ENCODE data around the gene ACVR1B. TPM values are rescaled to one million over a fixed set of nuclear protein-coding genes. Genes with fewer than 3 reads are reported as not detected.

ACVR1B gene
- total RNA-seq, 3 donors from 2014 or later (not counting 1 experiment from before 2014, with no cell fraction given): 5.9 to 9.6 (median 6.6) TPM

DNA sequence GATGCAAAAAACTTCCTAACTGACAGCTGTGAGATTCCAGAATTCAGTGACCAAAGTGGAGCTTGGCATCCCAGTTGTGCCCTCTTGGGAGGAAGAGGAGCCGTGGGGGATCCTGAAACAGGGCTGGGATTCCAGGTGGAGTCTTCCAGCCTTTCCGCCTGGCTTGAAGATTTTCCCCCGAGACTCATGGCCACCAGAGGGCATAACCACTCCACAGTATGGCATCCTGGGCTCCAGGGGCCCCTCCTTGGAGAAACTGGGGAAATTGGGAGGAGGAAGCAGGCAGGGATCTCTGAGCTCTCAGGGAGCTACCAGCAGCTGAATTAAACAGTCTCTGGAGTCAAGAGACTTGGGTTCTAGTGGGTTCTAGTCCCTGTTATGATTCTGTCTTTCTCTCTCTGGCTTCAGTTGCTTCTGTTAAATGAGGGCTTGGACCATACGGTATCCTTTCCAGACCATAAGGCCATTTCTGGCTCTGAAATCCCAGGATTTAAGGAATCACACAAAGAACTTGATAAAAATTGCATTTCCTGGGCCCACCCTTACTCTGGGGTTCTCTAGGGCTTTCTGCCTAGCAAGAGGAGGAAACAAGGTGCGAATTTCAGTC is 52.6 kb downstream of the ACVR1B start:
- H3K27ac Mint-ChIP-seq: no peak overlapping the region

DNA sequence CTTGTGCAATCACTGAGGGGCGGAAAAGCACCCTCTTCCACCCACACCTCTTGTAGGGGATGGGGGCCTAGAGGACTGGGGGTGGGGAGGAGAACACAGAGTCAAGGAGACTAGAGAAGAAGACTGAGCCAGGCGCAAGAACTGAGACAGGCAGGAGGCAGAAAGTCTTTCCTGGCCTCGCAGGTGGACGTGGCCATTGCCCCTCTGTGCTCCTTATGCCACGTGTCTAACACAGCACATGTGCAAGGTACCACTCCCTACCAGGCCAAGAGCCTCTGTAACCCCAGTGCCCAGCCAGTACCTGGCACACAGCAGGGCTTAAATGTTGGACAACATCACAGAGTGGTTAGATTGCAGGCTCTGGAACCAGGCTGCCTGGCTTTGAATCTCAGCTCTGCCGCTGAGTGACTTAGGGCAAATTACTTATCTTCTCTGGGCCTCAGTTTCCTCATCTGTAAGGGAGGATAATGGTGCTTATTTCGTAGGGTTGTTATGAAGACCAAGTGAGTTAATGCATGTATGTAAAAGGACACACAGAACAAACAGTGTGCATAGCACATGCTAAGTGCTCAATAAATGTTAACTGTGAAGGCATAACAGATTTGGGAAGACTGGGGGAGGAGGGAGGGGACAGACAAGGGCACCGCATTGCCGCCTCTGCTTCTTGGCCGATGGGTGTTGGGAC is 53.9 kb downstream of the ACVR1B start:
- Mint-ChIP-seq H3K27ac (peak overlapping the region; percentile 90 to 94), H3K9me3 (no peaks in the 10 kb centered on the region), H3K36me3 (no peaks in the 10 kb centered on the region), H3K4me1 (peaks cover 27 to 34% of the 10 kb centered on the region in 2 donors), H3K4me3 (peak overlapping the region; percentile 86), H3K27me3 (ENCODE audit: low read depth in 2 of 2) (no peaks in the 10 kb centered on the region)
- H3K27me3 ChIP-seq (ENCODE audit: control insufficient read depth, insufficient read depth, low read length): peaks cover 4% of the 10 kb centered on the region
- no peaks in the 10 kb centered on the region for H3K36me3 ChIP-seq (ENCODE audit: control insufficient read depth, insufficient read depth, low read length)
- intact Hi-C loops (cut with micrococcal nuclease): no loop called here
- TF ChIP-seq, protein P1, sequence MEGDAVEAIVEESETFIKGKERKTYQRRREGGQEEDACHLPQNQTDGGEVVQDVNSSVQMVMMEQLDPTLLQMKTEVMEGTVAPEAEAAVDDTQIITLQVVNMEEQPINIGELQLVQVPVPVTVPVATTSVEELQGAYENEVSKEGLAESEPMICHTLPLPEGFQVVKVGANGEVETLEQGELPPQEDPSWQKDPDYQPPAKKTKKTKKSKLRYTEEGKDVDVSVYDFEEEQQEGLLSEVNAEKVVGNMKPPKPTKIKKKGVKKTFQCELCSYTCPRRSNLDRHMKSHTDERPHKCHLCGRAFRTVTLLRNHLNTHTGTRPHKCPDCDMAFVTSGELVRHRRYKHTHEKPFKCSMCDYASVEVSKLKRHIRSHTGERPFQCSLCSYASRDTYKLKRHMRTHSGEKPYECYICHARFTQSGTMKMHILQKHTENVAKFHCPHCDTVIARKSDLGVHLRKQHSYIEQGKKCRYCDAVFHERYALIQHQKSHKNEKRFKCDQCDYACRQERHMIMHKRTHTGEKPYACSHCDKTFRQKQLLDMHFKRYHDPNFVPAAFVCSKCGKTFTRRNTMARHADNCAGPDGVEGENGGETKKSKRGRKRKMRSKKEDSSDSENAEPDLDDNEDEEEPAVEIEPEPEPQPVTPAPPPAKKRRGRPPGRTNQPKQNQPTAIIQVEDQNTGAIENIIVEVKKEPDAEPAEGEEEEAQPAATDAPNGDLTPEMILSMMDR (IDR thresholded peaks at IDR 0.05): no peak
- no peak overlapping the region for H3K27ac ChIP-seq (ENCODE audit: low read length)
- 66% methylated on average over 9 of the region's 10 CpGs for WGBS (ENCODE audit: insufficient coverage)
- no peak overlapping the region for H3K4me3 ChIP-seq (ENCODE audit: low read length)
- DNase-seq (no peak), ATAC-seq (no peak)
- H3K9me3 ChIP-seq (ENCODE audit: control insufficient read depth, insufficient read depth, low read length): no peaks in the 10 kb centered on the region
- H3K4me1 ChIP-seq (ENCODE audit: control insufficient read depth, insufficient read depth, low read length): peaks cover 31% of the 10 kb centered on the region

More for the DNA sequence above, 52.6 kb downstream of the ACVR1B start:
- Mint-ChIP-seq H3K36me3 (no peaks in the 10 kb centered on the region), H3K27me3 (ENCODE audit: low read depth in 2 of 2) (no peaks in the 10 kb centered on the region), H3K4me1 (peaks cover 27 to 34% of the 10 kb centered on the region in 2 donors), H3K9me3 (no peaks in the 10 kb centered on the region), H3K4me3 (no peak overlapping the region)
- intact Hi-C loops (cut with micrococcal nuclease): no loop called here
- no peaks in the 10 kb centered on the region for H3K36me3 ChIP-seq (ENCODE audit: control insufficient read depth, insufficient read depth, low read length)
- WGBS (ENCODE audit: insufficient coverage): 71% methylated on average over 5 of the region's 5 CpGs
- ATAC-seq (no peak), DNase-seq (peak in 1 of 2 donors; percentile 49)
- TF ChIP-seq, protein P1 (IDR thresholded peaks at IDR 0.05): no peak
- H3K4me1 ChIP-seq (ENCODE audit: control insufficient read depth, insufficient read depth, low read length): peaks cover 31% of the 10 kb centered on the region
- H3K27me3 ChIP-seq (ENCODE audit: control insufficient read depth, insufficient read depth, low read length): peaks cover 4% of the 10 kb centered on the region
- no peak overlapping the region for H3K4me3 ChIP-seq (ENCODE audit: low read length)
- H3K27ac ChIP-seq (ENCODE audit: low read length): no peak overlapping the region
- no peaks in the 10 kb centered on the region for H3K9me3 ChIP-seq (ENCODE audit: control insufficient read depth, insufficient read depth, low read length)

DNA sequence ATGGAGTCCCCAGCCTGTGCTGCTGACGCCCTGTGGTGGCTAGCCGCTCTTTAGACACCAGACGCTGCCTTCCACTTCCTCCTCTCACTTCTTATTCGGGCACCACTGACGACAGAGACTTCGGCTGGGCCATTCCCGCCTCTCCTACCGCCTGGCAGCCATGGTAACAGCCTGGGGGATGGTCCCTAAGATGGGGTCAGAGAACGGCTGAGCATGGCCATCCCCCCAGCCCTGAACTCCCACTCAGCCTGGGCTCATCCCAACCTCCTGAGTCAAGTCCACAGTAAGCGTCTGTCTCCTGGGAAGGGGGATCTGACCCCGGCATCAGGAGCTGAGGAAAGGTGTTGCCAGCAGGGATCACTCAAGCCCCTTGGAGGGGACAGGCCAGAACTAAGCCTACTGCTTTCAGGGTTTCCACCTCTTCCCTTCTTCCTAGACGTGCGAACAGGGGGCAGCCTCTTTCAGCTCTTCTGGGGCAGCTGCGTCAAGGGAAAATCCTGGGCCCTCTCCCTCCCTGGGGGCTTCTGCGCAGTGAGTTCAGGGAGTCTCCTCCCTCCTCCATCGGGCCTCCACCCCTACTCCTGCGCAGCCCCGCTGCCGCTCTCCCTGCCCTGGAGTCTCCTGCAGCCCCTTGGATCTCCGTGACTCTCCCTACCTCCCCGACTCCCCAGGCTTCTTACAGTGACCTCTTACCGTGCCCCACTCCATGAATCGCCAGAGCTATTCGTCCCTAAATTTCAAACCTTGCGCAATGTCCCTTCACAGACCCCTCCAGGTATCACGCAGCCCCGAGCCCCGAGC is 54.6 kb downstream of the ACVR1B start:
- peak; percentile 58 to 78 (median 70) for ATAC-seq
- intact Hi-C loops (cut with micrococcal nuclease): loop anchor here (1.0 kb wide), 2 partner anchors 17 to 44 kb away; no protein-coding TSS in a partner anchor
- no peaks in the 10 kb centered on the region for H3K36me3 Mint-ChIP-seq
- H3K4me3 Mint-ChIP-seq: peak overlapping the region; percentile 86
- Histone ChIP-seq H3K4me3 (ENCODE audit: low read length) (peak overlapping the region; percentile 34), H3K4me1 (ENCODE audit: control insufficient read depth, insufficient read depth, low read length) (peaks cover 31% of the 10 kb centered on the region), H3K9me3 (ENCODE audit: control insufficient read depth, insufficient read depth, low read length) (no peaks in the 10 kb centered on the region), H3K27me3 (ENCODE audit: control insufficient read depth, insufficient read depth, low read length) (peaks cover 4% of the 10 kb centered on the region), H3K27ac (ENCODE audit: low read length) (peak overlapping the region; percentile 61), H3K36me3 (ENCODE audit: control insufficient read depth, insufficient read depth, low read length) (no peaks in the 10 kb centered on the region)
- DNase-seq: peak; percentile 62 to 68
- H3K27me3 Mint-ChIP-seq (ENCODE audit: low read depth in 2 of 2): no peaks in the 10 kb centered on the region
- no peaks in the 10 kb centered on the region for H3K9me3 Mint-ChIP-seq
- H3K4me1 Mint-ChIP-seq: peaks cover 27 to 34% of the 10 kb centered on the region in 2 donors
- 16% methylated on average over 28 of the region's 28 CpGs for WGBS (ENCODE audit: insufficient coverage)
- TF ChIP-seq, protein P1 (IDR thresholded peaks at IDR 0.05): no peak
- peak overlapping the region; percentile 90 to 94 for H3K27ac Mint-ChIP-seq
